Stimulated activated CD8-positive, alpha-beta memory T cell treated with anti-CD3 and anti-CD28 coated beads, Interleukin-4, amount 100 ng/mL, for 48 hours (primary cell): ENCODE measurements around the gene IL27RA.
A peak's percentile ranks its signal among the peaks of the same experiment; 100 is the strongest.

Source experiments
- DNase-seq: peaks from one replicate; pipeline ENCODE4 v3.0.0-alpha.2; 2020

The IL27RA gene

GRCh38 chr19:14089662-14090508 lies 58.3 kb downstream of the IL27RA start:
- DNase-seq: peak; percentile 64

GRCh38 chr19:14090509-14091080 lies 59.0 kb downstream of the IL27RA start, which contains the start of gene SAMD1:
TSS of gene SAMD1 (minus strand) at chr19:14090751.
- peak; percentile 84 for DNase-seq

DNA sequence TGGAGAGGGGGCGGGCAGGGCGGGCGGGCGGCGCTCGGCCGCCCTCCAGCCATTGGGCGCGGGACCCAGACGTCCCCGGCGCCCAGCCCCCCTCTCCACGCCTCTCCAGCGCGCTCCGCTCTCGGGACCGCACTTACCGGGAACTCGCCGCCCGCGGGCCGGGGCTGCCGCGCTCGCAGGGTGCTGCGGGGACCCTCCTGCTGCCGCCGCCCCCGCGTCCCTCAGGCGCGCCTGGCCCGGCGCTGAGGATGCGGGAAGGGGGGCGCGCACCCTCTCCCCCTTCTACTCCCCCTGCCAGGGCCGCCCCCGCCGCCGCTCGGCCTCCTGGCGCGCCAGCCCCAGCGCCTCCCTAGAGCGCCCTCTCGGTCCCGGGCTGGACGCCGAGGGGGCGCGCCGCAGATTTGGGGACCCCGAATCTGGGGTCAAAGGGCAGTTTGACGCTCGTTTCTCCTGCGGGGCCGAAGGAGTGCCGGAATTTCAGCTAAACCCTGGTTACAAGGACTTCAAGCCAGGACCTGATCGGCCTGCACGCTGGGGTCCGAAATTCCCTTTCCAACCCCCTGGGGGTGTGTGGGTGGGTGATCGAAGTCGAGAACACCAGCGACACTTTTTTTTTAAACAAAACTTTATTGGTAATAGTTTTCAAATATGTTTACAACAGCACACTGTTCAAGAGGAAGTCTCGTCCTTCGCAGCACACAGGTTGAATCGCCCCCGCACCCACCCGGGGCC lies 59.7 kb downstream of the IL27RA start:
- DNase-seq: peak; percentile 80

GRCh38 chr19:14091813-14092462 lies 60.4 kb downstream of the IL27RA start:
- DNase-seq: peak; percentile 67

- no peak for DNase-seq
These were observed 61.7 kb downstream of the IL27RA start for GRCh38 chr19:14093117-14093823.

DNA sequence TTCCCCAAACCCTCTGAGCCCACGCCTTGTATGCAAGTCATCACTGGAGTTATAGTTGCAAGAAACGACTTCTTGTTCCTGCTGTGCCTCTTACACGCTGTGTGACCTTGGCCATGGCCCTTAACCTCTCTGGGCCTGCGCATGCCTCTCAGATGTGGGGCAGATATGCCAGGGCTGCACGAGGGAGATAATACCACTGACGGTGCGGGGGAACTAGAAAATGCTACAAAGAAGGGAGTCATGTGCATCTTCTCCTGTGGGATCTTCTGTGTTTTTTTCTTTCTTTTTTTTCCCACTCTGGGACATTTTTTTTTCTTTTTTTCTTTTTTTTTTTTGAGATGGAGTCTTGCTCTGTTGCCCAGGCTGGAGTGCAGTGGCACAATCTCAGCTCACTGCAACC lies 63.3 kb downstream of the IL27RA start:
- no peak for DNase-seq

- DNase-seq: no peak
These were observed 64.9 kb downstream of the IL27RA start for GRCh38 chr19:14096272-14096992.

GRCh38 chr19:14097532-14098151 lies 66.1 kb downstream of the IL27RA start:
- no peak for DNase-seq

DNA sequence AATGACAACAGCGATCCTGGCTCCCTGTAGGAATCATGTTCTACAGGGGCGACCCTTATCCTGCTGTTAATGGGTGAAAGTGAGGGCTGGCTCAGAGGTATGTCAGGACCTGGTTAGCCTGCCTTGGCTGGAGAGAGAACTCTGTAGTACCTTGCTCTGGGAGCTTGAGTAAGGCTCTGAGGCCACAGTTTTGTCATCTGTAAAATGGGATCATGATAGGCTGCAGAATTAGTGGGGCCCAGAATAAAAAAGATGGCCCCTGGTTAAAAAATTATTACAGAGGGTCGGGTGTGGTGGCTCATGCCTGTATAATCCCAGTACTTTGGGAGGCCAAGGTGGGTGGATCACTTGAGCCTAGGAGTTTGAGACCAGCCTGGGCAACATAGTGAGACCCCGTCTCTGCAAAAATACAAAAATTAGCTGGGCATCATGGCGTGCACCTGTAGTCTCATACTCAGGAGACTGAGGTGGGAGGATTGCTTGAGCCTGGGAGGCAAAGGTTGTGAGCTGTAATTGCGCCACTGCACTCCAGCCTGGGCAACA lies 69.5 kb downstream of the IL27RA start:
- DNase-seq: no peak

GRCh38 chr19:14102102-14102696 lies 70.6 kb downstream of the IL27RA start:
- no peak for DNase-seq

GRCh38 chr19:14102756-14103155 lies 71.2 kb downstream of the IL27RA start:
- DNase-seq: no peak
